GM18873 (cell line): ENCODE data around the gene SLC9A7.
"Not testable (repeated sequence)": the region's sequence is repeated elsewhere in the genome, so short reads cannot be mapped to it uniquely, and the experiment has no call there.

Experiments used
- ATAC-seq: cut with Tn5 transposase; IDR thresholded peaks from one replicate; pipeline ENCODE4 v1.9.1; 2021; ENCODE audit warnings: mild to moderate bottlenecking, moderate library complexity, moderate number of reproducible peaks; ENCODE audit not compliant: unreplicated experiment, low FRiP score

SLC9A7 gene

DNA sequence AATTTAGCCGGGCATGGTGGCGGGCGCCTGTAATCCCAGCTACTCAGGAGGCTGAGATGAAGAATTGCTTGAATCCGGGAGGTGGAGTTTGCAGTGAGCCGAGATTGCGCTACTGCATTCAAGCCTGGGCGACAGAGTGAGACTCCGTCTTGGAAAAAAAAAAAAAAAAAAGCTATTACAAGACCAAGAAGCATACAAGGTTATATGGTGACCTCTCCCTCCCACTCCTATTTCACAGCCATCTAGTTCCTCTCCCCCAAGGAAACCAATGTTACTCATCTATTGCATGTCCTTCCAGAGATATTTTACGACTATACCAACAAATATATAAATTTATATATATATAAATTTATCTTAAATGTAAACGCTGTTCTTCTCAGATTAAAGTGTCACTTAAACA, 3.2 kb downstream of the SLC9A7 start:
- no peak for ATAC-seq

DNA sequence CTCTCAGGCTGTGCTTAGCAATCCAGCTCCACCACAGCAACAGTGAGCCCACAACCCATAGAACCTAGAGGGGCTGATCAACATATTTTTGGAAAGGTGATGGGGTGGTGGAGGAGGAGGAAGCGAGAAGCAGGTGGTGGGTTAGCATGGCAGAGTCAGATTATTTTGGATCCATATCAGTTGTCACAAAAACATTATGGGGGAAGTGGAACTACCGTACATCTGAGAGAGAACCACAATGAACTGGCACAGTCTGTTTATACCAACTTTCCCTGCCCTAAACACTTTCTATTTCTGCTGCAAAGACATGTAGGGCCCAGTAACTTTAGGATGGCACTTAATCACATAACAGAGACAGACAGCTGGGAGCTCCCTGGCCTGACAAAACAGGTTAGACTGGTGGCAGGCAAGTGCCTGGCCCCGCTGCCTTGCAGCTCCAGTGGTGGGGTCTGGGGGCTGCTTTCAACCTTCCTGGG, 4.3 kb downstream of the SLC9A7 start:
- no peak for ATAC-seq

DNA sequence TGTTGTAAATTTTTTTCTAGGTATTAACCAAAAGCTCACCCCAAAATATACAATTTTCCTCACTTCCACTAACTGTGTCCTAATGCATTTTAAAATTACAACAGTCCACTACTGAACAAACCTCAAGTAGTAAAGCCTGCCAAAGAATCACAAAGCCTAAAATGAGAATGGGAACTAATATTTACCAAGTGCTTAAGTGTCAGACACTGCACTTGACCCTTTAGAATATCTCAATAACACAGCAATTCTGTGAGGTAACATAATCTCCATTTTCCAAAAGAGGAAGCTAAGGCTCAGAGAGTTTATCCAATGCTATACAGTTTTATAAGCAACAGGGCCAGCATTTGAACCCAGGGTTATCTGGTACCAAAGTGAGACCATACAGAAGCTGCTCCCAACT, 4.9 kb downstream of the SLC9A7 start:
- no peak for ATAC-seq

DNA sequence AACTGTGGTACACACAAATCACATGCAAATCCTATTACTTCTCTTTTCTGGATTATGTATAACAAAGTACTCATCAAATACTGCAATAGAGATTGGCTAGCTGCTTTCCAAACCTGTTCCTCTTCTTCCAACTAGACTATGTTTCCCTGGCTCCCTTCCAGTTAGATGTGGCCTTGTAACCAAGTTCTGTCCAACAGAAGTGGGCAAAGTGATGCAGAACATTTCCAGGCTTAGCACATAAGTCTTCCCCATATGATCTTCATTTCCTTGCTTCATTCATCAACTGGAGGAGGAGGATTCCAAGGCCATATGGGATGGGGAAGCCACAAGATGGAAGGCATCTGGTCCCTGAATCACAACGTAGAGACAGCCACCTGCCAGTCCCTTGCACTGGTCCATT, 8.0 kb downstream of the SLC9A7 start:
- ATAC-seq, result no peak

DNA sequence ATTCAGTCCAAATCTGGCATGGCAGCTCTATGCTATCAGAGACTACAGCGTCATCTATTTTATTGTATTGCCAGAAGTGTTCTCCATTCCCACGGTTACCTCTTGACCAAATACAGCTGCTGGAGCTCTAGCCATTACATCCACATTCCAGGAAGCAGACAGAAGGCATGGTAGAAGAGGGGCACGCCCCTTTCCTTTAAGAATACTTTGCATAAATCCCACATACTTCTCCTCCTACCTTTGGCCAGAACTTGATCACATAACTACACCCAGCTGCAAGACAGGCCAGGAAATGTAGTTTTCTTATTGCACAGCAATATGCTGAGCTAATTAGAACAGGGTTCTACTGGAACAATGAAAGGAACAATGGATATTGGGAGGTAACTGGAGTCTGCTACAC, 14.9 kb downstream of the SLC9A7 start:
- ATAC-seq, result no peak

DNA sequence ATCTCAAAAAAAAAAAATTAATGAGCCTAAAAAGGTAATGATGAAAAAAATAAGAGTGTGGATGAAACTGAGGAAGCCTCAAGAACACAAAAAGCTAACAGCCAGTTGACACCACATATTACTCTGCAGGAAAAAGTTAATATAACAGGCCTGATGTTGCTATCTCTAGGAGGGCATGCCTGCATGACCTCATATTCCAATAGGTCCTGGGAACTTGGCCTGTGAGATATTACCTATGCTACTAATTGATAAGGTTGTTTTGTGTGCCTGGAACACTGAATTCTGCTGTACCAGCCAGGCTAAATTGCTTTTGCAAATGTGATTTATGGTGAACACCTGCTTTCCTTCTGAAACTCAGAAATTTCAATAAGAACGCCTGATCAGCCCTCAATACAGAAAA, 15.9 kb downstream of the SLC9A7 start:
- no peak for ATAC-seq

DNA sequence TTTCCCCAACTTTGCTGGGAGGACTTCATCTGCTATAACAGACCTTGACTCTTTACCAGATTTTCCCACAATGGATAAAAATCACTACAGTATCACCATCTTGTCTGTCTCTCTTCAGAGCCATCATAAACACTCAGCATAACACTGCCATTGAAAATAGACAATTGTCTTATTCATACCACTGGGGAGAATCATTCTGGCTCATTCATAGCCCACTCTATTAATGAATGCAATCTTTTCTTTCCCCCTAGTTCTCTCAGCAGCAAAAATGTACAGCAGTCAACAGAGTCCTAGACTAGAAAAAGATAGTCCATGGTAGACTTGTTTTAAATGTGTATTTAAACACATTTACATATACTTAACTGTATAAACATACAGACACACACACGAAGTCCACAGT, 19.2 kb downstream of the SLC9A7 start:
- no peak for ATAC-seq

DNA sequence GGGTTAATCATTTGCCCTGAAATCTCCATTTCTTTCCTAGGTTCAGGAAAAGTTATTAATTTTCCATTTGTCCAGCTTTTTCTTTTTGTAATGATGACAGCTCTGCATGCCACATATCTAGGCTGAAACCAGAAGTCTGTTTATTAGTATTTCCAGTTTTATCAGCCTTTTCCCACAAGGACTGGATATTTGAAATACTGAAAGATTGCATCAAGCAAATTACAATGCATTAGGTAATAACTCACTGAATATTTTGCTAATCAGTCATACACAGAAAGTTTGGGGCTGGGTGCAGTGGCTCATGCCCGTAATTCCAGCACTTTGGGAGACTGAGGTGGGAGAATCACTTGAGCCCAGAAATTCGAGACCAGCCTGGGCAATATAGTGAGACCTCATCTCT, 21.5 kb downstream of the SLC9A7 start:
- ATAC-seq, result no peak

DNA sequence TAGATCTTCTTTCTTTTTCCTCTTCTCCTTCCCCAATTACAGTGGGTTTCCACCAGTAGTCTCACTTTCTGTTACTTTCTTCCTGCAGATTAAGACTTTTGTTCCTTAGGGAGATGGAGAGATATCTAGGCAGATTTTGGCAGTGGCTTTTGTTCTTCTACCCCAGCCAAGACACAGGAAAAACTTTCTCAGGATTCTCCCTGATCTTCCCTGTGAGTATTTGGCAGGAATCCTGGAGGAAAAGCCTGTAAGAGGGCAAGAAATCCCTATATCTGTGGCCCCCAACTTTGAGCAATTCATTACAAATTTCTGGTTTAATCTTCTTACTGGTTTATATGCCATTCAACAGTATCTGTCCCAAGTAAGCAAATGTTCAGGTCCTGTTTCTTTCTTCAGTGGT, 21.9 kb downstream of the SLC9A7 start:
- ATAC-seq, result no peak

DNA sequence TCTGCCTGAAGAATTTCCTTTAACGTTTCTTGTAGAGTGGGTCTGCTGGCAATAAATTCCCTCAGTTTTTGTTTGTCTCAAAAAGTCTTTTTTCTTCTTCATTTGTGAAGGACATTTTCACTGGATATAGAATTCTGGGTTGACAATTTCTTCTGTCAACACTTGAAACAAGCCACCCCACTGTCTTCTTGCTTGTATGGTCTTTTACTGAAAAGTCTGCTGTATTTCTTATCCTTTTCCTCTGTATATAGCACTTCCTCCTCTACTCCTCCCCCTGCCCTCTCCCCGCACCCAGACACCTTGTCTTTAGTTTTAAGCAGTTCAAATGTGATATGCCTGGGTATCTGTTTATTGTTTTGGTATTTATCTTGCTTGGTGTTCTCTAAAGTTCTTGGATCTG, 23.3 kb downstream of the SLC9A7 start:
- ATAC-seq, result no peak

DNA sequence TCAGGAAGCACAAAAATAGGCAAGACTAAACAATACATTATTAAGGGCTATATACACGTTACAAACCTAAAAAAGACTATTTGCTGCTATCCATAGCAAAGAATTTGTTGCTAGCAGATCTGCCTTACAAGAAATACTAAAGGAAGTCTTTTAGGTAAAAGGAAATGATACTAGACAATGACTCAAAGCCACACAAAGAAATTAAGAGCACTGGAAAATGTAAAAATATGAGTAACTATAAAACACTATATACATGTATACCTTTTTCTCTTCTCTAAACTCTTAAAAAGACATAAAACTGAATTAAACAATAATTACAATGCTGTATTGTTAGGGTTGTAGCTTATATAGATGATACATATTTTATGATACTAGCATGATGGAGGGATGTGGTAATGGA, 25.7 kb downstream of the SLC9A7 start:
- ATAC-seq, result no peak

DNA sequence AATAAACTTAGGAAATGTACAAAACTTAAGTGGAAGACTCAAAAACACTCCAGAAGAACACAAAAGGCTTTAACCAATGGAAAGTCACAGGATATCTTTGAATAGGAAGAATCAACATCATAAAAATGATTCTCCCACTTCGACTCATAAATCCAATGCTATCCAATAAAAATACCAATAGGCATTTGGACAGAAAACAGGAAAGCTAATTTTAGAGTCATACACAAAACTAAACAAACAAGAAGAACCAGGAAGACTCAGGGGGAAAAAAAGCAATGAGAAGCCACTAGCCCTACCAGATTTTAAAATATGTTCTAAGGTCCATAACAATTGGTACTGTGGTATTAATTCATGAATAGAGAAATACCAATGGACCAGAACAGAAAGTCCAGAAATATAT, 28.2 kb downstream of the SLC9A7 start:
- ATAC-seq, result no peak

DNA sequence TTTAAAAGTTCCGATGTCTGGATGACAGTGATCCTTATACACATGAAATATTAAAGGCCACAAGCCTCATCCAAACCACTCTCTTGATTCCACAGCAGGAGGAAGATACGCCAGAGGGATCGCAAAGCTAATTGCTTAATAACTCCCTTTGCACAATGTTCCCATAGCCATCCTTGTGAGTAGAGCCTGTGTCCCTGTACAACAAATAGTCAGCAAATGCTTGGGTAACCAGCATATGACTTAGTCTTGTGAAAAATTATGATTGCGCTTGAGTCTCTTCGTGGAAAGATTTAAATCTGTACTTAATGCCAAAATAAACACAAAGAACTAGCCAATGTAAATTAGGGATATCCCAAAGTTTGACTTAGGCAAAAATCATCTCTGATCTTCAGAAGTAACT, 31.5 kb downstream of the SLC9A7 start:
- no peak for ATAC-seq

DNA sequence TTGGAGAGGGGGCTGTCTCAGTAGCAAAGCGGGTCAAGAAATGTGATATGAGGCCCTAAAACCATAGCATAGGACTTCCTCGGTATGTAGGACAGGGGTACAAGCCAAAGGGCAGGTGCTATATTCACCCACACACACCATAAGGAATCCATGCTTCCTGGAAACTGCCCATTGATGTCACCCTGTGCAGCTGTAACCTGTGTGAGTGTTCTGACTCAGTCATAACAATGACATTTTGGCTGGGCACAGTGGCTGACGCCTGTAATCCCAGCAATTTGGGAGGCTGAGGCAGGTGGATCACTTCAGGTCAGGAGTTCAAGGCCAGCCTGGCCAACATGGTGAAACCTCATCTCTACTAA, 35.4 kb downstream of the SLC9A7 start:
- not testable (repeated sequence) for ATAC-seq

DNA sequence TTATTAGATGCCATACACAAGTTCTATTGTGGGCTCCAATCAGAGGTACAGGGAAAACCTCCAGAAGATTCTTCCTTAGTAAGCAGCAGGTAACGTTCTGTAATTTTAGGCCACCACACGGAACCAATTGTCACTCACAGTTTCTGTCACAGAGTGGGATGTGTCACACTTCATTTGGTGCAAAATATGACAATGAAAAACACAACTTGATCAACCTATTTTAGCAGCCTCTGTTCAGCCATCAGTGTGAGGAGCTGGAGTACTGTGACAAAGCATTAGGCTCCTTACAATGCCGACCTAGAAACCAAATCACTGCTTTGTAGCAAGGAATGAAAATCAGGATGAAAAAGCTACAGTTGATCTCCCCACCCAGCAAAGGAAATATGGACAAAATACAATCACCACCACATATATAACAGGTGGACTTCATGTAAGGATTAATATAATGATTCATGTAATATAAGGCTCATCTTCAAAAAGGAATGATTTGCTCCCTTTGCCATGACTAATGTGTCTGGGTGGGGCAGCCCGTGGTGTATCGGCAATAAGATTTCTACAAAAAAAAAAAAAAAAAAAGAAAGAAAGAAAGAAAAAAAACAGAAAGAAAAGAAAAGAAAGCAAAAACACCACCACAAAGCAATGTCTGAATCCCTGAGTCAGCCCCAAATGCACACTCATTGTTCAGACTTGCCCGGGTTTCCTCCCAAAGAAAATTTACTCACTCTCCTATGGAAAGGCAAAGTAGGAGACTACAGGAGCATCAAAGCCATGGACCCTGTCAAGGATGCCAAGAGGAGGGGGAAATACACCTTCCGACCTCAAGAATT, 36.0 kb downstream of the SLC9A7 start:
- ATAC-seq, result no peak

DNA sequence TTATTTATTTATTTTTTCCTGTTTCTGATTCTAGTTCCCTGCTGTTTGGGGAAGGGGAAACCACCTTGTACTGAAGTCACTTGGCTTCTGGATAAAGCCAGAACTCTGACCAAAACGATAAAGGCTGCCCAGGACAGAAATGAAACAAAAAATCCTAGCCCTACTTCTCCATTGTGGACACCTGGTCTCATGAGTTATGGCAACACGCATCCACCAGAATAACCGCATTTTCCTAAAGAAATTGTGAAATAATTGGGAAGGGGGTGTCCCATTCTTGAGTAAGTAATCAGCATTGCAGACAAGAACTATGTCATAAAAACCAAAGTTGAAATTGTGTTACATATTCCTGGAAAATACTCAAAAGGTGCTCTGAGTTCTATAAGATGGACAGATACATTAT, 42.1 kb downstream of the SLC9A7 start:
- ATAC-seq, result no peak

DNA sequence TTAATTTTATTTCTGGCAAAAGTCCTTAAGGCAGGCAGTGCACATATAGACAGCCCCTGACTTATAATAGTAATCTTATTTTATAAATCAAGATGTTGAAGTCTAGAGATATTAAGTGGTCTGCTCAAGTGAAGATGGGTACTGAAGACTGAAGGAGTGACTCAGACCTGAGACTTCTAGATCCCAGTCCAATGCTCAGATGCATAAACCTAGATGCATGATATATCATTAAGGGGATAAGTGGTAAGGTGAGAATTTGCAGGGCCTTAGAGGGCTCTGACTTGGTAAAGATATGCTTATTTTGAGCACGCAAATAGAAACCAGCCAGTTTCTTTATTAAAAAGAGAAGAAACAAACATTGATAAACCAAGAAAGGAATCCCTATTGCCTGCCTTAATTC, 42.9 kb downstream of the SLC9A7 start:
- no peak for ATAC-seq

DNA sequence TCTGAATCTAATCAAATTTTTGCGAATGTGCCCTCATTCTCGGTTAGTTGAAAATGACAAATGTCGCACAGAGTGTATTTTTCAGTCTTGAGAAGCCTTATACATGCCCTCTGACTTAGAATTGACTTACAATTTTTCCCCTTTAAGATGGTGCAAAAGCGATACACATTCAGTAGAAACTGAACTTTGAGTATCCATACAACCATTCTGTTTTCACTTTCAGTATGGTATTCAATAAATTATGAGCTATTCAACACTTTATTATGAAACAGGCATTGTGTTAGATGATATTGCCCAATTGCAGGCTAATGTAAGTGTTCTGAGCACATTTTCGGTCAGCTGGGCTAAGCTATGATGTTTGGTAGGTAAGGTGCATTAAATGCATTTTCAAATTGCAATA, 43.4 kb downstream of the SLC9A7 start:
- no peak for ATAC-seq

DNA sequence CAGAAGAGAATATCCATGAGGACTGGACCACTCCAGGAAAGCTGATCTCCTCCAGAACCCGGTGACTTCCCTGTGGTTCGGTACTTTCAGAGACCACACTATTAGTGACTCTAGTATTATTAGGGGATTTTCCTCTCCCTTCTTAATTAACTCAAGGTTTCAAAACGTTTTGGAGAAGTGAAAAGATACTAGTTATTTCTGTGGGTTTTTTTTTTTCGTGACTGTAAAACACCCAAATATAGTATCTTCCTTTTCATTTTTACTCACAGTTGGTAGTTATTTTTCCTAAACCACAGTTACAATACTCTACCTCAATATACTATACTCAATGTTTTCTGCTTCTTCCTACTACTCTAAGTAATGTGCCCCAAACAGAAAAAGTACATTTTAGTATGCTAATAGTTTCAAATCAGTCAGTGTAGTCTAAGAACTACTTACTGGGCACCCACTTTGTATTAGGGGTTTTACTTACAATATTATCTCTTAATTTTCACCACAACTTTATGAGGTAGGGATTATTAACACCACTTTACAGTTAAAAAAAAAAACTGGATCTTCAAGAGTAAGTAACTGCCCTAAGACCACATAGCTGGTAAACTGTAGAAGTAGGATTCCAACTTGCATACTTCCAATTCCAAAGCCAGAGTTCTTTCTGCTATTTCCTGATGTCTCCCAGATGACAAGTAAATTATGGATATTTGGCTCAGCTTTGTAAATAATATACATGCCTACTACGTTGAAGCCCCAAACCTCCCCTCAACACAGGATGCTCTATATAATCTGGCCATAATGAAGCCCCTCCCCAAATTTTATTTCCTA, 45.0 kb downstream of the SLC9A7 start:
- ATAC-seq, result peak; percentile 68

DNA sequence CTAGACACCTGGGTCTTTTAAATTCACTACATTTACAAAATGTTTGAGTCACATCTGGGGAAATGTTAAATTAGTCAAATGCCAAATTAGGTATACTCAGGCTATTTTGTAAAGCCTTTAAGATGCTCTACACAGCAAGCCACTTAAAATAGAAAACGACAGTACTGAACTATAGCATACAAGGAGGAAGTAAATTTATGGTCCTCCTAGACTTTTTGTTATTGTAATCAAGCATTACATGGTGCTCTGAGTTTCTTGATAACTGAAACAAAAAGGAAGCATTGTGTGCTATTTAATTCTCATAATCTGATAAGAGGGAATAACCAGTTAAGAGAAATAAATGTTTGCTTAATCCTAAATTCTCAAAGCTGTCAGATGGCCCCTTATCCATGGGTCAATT, 46.2 kb downstream of the SLC9A7 start:
- ATAC-seq, result no peak

DNA sequence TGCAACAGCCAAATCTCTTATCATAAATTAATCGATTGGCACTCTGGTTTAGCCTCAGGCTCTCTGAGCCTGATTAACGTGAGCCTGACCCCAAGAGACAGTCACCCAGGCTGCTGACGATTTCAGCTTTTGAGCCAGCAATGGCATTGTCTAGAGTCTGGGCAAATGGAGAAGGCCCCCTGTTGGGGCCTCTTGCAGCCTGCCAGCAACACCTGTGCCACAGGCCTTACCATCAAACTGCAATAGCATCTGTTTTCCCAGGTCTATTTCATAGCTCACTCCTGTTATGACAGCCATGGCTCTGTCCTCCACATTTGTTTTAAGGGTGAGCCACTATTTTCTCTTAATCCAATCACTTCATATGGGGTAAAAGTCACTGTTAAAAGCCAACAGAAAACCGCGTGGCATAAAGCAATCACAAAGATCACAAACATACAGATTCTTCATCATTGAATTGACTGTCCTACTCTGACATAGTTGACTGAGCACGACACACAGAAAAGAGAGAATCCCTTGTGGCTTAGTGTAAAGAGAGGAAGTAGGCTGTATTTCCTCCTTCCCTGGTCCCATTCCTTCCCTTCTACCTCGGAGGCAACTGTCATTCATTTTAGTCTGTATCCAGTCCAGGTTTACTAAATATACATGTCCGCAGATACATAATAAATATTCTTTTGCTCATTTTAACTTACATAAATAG, 47.8 kb downstream of the SLC9A7 start:
- no peak for ATAC-seq
